ENCODE measurements around the gene EVC2.

DNA sequence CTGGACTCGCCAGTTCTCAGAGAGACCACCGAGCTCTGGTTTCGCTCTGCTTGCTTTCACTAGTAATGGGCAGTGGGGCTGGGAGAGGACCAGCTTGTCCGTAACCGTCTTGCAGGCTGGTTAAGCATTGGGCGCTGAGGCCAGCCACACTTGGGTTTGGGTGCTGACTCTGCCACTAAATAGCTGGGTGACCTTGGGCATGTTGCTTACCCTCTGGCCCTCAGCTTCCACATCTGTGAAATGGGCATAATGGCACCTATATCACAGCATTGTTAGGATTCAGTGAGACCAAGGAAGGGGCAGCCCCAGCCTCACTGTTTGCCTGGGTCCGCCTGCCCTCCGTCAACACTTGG, 46.1 kb upstream of the EVC2 start:
- TF ChIP-seq, protein P1, sequence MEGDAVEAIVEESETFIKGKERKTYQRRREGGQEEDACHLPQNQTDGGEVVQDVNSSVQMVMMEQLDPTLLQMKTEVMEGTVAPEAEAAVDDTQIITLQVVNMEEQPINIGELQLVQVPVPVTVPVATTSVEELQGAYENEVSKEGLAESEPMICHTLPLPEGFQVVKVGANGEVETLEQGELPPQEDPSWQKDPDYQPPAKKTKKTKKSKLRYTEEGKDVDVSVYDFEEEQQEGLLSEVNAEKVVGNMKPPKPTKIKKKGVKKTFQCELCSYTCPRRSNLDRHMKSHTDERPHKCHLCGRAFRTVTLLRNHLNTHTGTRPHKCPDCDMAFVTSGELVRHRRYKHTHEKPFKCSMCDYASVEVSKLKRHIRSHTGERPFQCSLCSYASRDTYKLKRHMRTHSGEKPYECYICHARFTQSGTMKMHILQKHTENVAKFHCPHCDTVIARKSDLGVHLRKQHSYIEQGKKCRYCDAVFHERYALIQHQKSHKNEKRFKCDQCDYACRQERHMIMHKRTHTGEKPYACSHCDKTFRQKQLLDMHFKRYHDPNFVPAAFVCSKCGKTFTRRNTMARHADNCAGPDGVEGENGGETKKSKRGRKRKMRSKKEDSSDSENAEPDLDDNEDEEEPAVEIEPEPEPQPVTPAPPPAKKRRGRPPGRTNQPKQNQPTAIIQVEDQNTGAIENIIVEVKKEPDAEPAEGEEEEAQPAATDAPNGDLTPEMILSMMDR (conservative IDR thresholded peaks at IDR 0.05; ENCODE audit: low read depth, low read length) = no peak
- no peak for TF ChIP-seq USF2 (IDR thresholded peaks at IDR 0.05; ENCODE audit: low read depth, low read length)
- no peak for TF ChIP-seq POLR2A (IDR thresholded peaks at IDR 0.05; ENCODE audit: low read depth, low read length)
- no peak for TF ChIP-seq RAD21 (IDR thresholded peaks at IDR 0.05; ENCODE audit: low read length)
- TF ChIP-seq RCOR1 (IDR thresholded peaks at IDR 0.05; ENCODE audit: insufficient replicate concordance, low read length) = no peak
- no peak for TF ChIP-seq BHLHE40 (IDR thresholded peaks at IDR 0.05; ENCODE audit: low read depth, low read length)
- no peak for TF ChIP-seq SMC3 (IDR thresholded peaks at IDR 0.05; ENCODE audit: low read depth, low read length)
- no peak for TF ChIP-seq MXI1 (IDR thresholded peaks at IDR 0.05; ENCODE audit: borderline replicate concordance, low read depth, low read length)
- TF ChIP-seq RFX5 (IDR thresholded peaks at IDR 0.05; ENCODE audit: low read depth, low read length) = no peak
- no peak for TF ChIP-seq FOS (IDR thresholded peaks at IDR 0.05; ENCODE audit: low read depth, low read length)
- TF ChIP-seq ELK1 (IDR thresholded peaks at IDR 0.05; ENCODE audit: borderline replicate concordance, low read depth, low read length) = no peak
- TF ChIP-seq CEBPB (IDR thresholded peaks at IDR 0.05; ENCODE audit: low read depth, low read length) = no peak

Data from IMR-90 (cell line).